Sigmoid colon (tissue), 4 donors: ENCODE data around the gene B3GAT1.

ENCODE experiments used
- CTCF ChIP-seq, 4 experiments: fragments of 450-650 bp in 3 of 4; fragments of 200-600 bp in 1 of 4; IDR thresholded peaks; one replicate each; pipeline ENCODE4 v1.5.1; 2016 to 2019; ENCODE audit warnings: antibody characterized with exemption in 4 of 4, mild to moderate bottlenecking in 3 of 4, moderate library complexity in 2 of 4
- EP300 ChIP-seq, 4 donors: sonication (generic); formaldehyde crosslinking; IDR thresholded peaks; one replicate each; pipeline ENCODE4 v1.6.1; 2017; ENCODE audit warnings: antibody characterized with exemption in 4 of 4
- POLR2A ChIP-seq, 2 donors: fragments of 450-650 bp; IDR thresholded peaks; one replicate each; pipeline ENCODE4 v1.6.1; 2016; ENCODE audit warnings: antibody characterized with exemption in 2 of 2, mild to moderate bottlenecking in 2 of 2, moderate library complexity in 2 of 2
- POLR2AphosphoS5 ChIP-seq, 4 donors: sonication (generic); formaldehyde crosslinking; IDR thresholded peaks; one replicate each; pipeline ENCODE4 v1.6.1; 2017; ENCODE audit warnings: antibody characterized with exemption in 4 of 4

GRCh38 chr11:134371436-134372185 lies 40.4 kb downstream of the B3GAT1 start:
- TF ChIP-seq POLR2A (IDR thresholded peaks at IDR 0.05) (no peak), POLR2AphosphoS5 (IDR thresholded peaks at IDR 0.05) (no peak), EP300 (IDR thresholded peaks at IDR 0.05) (no peak), CTCF (IDR thresholded peaks at IDR 0.05) (no peak)
